ENCODE results near the gene MISP. TPM values are rescaled to one million over a fixed set of nuclear protein-coding genes. Genes with fewer than 3 reads are reported as not detected.

The MISP gene
- total and polyA plus RNA-seq, 10 of the 15 experiments (the other 5 are each of a cell fraction or from before 2014, with no cell fraction given): not detected

DNA sequence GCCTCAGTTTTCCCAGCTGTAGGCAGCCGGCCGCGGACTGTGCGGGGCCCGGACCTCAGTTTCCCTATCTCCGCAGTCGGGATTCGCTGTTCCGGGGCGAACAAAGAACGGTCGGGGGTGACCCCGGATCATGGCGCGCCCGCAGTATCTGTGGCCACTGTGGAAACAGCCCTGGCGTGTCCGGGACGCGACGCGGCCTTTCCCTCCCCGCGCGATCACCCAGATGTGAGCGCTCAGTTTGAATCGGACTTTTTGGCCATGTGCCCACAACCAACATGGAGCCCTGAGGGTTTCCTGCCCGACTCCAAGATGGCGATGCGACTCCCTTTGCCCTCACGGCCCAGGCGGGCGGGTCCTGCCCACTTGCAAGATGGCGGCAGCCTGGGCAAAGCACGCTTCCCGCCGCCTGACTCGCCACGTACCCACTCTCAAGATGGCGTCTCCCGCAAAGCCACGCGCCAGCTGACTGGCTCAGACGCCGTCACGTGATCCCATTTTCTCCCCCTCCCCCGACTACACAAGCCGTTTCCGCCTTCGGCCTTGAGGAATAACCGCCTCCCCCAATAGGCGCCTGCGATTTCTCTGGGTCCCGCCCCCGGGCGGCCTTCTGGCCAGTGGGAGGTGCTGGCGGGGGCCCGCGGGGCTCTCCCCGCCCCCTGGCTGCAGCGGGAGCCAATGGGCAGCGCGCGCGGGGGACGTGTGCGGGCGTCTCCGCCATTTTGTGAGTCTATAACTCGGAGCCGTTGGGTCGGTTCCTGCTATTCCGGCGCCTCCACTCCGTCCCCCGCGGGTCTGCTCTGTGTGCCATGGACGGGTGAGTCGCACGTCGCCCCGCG, 46.0 kb downstream of the MISP start, which contains the start of gene PTBP1 (continued):
- TF ChIP-seq EP300 (IDR thresholded peaks at IDR 0.05; ENCODE audit: borderline replicate concordance in 1 of 2, control insufficient read depth in 1 of 2, low read depth in 2 of 2, low read length in 2 of 2) (peak in 1 of 2 experiments; percentile 8; a peak in 1 of 4 replicates), HDAC2 (IDR thresholded peaks at IDR 0.05) (no peak), KAT2A (conservative IDR thresholded peaks at IDR 0.05; ENCODE audit: control insufficient read depth, low read depth, low read length) (no peak), TARDBP (IDR thresholded peaks at IDR 0.05; ENCODE audit: borderline replicate concordance) (peak; percentile 95), BMI1 (IDR thresholded peaks at IDR 0.05; ENCODE audit: borderline replicate concordance) (no peak), SUPT20H (IDR thresholded peaks at IDR 0.05; ENCODE audit: borderline replicate concordance, control insufficient read depth, low read depth, low read length) (no peak), RAD51 (IDR thresholded peaks at IDR 0.05) (peak; percentile 99), IKZF2 (IDR thresholded peaks at IDR 0.05) (no peak), NRF1 (conservative IDR thresholded peaks at IDR 0.05; ENCODE audit: low read depth, low read length) (no peak), NBN (IDR thresholded peaks at IDR 0.05) (peak; percentile 89)
- TF ChIP-seq, protein P1, sequence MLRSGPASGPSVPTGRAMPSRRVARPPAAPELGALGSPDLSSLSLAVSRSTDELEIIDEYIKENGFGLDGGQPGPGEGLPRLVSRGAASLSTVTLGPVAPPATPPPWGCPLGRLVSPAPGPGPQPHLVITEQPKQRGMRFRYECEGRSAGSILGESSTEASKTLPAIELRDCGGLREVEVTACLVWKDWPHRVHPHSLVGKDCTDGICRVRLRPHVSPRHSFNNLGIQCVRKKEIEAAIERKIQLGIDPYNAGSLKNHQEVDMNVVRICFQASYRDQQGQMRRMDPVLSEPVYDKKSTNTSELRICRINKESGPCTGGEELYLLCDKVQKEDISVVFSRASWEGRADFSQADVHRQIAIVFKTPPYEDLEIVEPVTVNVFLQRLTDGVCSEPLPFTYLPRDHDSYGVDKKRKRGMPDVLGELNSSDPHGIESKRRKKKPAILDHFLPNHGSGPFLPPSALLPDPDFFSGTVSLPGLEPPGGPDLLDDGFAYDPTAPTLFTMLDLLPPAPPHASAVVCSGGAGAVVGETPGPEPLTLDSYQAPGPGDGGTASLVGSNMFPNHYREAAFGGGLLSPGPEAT (IDR thresholded peaks at IDR 0.05; ENCODE audit: low read depth): peak; percentile 61; the same call in 1 of the 2 replicates
- TF ChIP-seq, protein P2, sequence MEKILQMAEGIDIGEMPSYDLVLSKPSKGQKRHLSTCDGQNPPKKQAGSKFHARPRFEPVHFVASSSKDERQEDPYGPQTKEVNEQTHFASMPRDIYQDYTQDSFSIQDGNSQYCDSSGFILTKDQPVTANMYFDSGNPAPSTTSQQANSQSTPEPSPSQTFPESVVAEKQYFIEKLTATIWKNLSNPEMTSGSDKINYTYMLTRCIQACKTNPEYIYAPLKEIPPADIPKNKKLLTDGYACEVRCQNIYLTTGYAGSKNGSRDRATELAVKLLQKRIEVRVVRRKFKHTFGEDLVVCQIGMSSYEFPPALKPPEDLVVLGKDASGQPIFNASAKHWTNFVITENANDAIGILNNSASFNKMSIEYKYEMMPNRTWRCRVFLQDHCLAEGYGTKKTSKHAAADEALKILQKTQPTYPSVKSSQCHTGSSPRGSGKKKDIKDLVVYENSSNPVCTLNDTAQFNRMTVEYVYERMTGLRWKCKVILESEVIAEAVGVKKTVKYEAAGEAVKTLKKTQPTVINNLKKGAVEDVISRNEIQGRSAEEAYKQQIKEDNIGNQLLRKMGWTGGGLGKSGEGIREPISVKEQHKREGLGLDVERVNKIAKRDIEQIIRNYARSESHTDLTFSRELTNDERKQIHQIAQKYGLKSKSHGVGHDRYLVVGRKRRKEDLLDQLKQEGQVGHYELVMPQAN (conservative IDR thresholded peaks at IDR 0.05): no peak; the same call in 1 of the 2 replicates
- TF ChIP-seq, protein P3, sequence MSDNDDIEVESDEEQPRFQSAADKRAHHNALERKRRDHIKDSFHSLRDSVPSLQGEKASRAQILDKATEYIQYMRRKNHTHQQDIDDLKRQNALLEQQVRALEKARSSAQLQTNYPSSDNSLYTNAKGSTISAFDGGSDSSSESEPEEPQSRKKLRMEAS (IDR thresholded peaks at IDR 0.05; ENCODE audit: low read depth, low read length): peak; percentile 99
- TF ChIP-seq, protein P4, sequence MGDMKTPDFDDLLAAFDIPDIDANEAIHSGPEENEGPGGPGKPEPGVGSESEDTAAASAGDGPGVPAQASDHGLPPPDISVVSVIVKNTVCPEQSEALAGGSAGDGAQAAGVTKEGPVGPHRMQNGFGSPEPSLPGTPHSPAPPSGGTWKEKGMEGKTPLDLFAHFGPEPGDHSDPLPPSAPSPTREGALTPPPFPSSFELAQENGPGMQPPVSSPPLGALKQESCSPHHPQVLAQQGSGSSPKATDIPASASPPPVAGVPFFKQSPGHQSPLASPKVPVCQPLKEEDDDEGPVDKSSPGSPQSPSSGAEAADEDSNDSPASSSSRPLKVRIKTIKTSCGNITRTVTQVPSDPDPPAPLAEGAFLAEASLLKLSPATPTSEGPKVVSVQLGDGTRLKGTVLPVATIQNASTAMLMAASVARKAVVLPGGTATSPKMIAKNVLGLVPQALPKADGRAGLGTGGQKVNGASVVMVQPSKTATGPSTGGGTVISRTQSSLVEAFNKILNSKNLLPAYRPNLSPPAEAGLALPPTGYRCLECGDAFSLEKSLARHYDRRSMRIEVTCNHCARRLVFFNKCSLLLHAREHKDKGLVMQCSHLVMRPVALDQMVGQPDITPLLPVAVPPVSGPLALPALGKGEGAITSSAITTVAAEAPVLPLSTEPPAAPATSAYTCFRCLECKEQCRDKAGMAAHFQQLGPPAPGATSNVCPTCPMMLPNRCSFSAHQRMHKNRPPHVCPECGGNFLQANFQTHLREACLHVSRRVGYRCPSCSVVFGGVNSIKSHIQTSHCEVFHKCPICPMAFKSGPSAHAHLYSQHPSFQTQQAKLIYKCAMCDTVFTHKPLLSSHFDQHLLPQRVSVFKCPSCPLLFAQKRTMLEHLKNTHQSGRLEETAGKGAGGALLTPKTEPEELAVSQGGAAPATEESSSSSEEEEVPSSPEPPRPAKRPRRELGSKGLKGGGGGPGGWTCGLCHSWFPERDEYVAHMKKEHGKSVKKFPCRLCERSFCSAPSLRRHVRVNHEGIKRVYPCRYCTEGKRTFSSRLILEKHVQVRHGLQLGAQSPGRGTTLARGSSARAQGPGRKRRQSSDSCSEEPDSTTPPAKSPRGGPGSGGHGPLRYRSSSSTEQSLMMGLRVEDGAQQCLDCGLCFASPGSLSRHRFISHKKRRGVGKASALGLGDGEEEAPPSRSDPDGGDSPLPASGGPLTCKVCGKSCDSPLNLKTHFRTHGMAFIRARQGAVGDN (IDR thresholded peaks at IDR 0.05): no peak; the same call in 1 of the 2 replicates
- TF ChIP-seq, protein P5, sequence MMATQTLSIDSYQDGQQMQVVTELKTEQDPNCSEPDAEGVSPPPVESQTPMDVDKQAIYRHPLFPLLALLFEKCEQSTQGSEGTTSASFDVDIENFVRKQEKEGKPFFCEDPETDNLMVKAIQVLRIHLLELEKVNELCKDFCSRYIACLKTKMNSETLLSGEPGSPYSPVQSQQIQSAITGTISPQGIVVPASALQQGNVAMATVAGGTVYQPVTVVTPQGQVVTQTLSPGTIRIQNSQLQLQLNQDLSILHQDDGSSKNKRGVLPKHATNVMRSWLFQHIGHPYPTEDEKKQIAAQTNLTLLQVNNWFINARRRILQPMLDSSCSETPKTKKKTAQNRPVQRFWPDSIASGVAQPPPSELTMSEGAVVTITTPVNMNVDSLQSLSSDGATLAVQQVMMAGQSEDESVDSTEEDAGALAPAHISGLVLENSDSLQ (IDR thresholded peaks at IDR 0.05): peak; percentile 97
- TF ChIP-seq, protein P6, sequence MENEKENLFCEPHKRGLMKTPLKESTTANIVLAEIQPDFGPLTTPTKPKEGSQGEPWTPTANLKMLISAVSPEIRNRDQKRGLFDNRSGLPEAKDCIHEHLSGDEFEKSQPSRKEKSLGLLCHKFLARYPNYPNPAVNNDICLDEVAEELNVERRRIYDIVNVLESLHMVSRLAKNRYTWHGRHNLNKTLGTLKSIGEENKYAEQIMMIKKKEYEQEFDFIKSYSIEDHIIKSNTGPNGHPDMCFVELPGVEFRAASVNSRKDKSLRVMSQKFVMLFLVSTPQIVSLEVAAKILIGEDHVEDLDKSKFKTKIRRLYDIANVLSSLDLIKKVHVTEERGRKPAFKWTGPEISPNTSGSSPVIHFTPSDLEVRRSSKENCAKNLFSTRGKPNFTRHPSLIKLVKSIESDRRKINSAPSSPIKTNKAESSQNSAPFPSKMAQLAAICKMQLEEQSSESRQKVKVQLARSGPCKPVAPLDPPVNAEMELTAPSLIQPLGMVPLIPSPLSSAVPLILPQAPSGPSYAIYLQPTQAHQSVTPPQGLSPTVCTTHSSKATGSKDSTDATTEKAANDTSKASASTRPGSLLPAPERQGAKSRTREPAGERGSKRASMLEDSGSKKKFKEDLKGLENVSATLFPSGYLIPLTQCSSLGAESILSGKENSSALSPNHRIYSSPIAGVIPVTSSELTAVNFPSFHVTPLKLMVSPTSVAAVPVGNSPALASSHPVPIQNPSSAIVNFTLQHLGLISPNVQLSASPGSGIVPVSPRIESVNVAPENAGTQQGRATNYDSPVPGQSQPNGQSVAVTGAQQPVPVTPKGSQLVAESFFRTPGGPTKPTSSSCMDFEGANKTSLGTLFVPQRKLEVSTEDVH (IDR thresholded peaks at IDR 0.05; ENCODE audit: low read depth, partially characterized antibody): no peak

Data from GM12878 (cell line).